Measurements from ENCODE around the gene HS3ST2. TPM values are rescaled to one million over a fixed set of nuclear protein-coding genes. Genes with fewer than 3 reads are reported as not detected.

The HS3ST2 gene
- total RNA-seq, 1 experiment from 2014 or later = 0.61 TPM

- H3K27ac Mint-ChIP-seq = peak overlapping the region; percentile 25; the same call in 1 of the 2 replicates
- TF ChIP-seq NR3C1 (CRISPR knock-in tag; conservative IDR thresholded peaks at IDR 0.05; ENCODE audit: low read depth) = no peak
- ChIA-PET POLR2A (no interaction called here), CTCF (interaction anchor here (1.2 to 1.9 kb wide), 2 partner anchors 14 to 64 kb away, joined by 4 read pairs; no protein-coding TSS in a partner anchor)
- H3K27me3 Mint-ChIP-seq (ENCODE audit: low read depth) = peaks cover 25% of the 10 kb centered on the region
- H3K9me3 Mint-ChIP-seq = peaks cover 38% of the 10 kb centered on the region
- peaks cover 34% of the 10 kb centered on the region for H3K36me3 Mint-ChIP-seq
- H3K4me1 Mint-ChIP-seq = peaks cover 7% of the 10 kb centered on the region
- DNase-seq (ENCODE audit: low spot score) = no peak
- no peak overlapping the region for H3K4me3 Mint-ChIP-seq
- ATAC-seq = peak; percentile 60
Measured at GRCh38 chr16:22962905-22963304, 148.9 kb downstream of the HS3ST2 start.
